M059J (cell line): ENCODE results near the gene UNC13B. TPM values are rescaled to one million over a fixed set of nuclear protein-coding genes. Genes with fewer than 3 reads are reported as not detected.

Experiments
- DNase-seq: peaks from one replicate; pipeline ENCODE4 v3.0.0-alpha.2; 2012; ENCODE audit warnings: low read depth
- total RNA-seq: library from RNA; depleted of rRNA; stranded (reverse); fragments of >200 nt; shearing (Covaris generic); gene quantifications from 2 replicates; pipeline ENCODE4 v1.2.3, GENCODE V29; 2014

Gene UNC13B
- total RNA-seq, 1 experiment from 2014 or later = 16.1 TPM

DNA sequence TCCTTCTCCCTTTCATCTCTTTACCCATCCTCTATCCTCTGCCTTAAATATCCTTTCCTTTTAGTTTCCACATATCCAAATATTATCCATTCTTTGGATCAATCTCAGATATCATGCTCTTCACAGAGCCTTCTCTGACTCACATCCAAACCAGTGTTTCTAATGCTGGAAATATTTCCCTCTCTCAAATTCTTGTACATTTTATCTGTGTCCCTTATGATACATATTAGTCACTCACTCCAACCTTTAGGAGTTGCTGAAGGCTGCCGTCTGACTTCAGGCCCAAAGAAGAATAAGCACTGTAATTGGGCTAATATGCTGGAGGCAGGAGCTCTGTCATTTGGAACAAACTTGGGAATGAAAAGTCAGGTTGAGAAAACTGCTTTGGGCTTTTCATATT, 171.7 kb downstream of the UNC13B start:
- peak; percentile 50 for DNase-seq

DNA sequence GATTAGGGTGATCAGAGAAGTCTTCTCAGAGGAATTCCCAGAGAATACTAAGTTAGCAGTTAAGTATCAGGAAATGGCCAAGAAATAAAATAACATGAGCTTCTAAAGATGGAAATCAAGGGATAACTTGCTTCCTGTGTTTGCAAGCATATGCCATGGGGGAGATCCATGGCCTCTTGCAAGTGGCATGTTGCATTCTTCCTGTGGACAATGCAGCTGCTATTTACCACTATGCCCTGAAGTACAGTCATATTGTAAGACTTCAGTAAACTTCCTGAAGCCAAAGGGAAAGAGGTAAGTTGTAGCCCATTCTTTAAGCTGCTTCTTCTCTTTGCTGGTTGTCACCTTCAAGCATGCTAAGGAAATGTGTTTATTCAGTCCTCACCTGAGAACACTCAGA, 173.4 kb downstream of the UNC13B start:
- DNase-seq = peak; percentile 23

DNA sequence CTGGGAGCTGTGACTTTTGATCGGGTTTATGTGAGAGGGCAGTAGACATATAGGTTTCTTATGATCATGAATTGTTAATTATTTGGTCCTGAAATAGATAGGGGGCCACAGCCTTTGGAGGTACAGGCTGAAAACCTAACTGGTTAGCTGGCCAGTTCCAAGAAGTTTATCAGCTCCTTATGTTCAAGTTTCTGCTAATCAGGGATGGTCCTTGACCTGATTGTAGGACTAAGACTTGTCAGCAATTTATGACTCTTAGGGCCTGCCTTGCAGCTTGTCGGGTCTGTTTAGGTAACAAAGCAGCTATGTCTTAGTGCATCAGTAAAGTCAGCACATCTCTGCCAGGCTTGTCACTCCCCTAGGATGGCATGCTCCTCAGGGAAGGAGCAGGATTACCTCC, 176.3 kb downstream of the UNC13B start:
- DNase-seq = no peak

DNA sequence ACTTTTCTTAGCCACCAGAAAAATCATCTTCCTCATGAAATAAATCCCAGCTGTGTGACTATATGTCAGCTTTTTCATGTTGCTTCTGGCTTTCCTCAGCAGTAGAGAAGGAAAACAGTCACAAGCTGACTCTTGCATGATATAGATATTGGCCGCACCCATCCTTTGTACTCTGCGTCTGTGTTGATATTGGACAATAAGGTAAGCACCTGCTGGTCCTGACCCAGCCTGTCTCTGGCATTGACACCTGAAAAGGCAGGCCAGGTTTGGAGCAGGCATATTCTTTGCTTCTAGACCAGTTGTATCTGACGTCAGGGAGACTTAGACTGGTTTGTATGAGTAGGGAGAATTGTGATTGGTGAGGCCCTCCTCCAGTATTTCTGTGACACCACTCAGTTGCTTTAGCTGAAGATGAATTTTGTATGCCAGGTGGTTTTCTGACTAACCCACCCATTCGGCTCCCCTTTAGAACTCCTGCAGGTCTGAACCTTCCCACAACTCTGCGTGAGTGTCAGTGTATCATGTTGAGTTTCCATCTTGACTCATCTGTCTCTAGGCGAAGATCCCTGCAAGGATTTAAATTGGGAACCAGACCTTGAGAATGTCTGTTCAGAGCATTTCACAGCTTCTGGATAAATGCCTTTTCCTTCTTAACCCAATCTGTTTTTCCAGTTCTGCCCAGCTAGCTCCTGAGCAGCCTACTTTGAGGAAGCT, 176.9 kb downstream of the UNC13B start:
- DNase-seq = no peak

DNA sequence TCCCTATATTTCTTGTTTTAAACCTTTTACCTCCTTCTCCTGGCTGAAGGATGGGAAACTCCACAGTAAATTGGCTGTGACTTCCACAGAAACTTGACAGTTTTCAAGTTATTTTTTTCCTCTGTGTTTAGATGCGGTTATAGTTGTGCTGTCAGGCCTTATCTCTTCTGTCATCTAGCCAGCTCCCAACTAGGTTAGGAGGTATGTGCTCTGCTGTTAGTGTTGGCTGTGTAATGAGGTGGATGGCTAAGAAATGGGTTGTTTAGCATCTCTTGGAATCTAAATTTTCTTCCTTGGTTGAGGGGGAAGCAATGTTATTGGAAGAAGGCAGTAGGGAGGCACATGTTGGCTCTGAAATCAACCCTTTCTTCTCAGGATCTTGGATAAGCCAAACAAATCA, 178.2 kb downstream of the UNC13B start:
- DNase-seq = peak; percentile 81

DNA sequence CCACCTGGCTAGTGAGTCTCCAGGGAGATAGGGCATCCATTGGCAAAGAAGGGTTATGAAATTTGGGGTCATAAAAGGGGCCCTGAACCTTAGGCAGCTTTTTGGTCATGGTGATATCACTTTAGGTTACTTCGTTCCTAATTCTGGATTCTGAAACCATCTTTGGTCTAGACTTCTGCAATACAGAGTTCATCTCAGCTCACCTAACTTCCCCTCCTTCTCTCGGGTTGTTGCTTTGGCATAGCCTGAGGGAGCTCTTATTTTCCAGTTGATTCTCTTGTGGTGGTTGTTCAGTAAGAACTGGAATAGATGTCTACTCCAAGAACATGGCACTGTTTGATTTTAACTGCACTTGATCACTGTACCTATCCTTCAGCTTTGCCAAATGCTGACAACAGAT, 179.2 kb downstream of the UNC13B start:
- DNase-seq = no peak

DNA sequence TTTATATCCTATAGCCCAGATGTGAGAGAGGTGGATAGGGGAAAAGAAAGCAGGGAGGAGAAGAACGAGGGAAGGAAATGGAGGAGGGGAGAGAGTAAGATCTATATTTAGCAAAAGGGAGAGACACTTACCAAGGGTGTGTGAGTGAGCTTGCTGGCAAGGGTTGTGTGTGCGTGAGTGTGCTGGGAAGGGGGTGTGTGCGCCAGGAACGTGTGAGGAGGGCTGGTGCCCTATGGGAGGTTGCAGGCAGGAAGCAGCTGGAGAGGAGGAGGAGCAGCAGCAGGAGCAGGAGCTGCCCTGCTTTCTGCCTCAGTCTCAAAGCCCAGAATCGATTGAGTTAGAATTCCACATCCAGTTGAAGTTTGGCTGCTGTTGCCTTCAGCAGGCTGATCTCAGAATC, 179.8 kb downstream of the UNC13B start:
- DNase-seq = no peak

DNA sequence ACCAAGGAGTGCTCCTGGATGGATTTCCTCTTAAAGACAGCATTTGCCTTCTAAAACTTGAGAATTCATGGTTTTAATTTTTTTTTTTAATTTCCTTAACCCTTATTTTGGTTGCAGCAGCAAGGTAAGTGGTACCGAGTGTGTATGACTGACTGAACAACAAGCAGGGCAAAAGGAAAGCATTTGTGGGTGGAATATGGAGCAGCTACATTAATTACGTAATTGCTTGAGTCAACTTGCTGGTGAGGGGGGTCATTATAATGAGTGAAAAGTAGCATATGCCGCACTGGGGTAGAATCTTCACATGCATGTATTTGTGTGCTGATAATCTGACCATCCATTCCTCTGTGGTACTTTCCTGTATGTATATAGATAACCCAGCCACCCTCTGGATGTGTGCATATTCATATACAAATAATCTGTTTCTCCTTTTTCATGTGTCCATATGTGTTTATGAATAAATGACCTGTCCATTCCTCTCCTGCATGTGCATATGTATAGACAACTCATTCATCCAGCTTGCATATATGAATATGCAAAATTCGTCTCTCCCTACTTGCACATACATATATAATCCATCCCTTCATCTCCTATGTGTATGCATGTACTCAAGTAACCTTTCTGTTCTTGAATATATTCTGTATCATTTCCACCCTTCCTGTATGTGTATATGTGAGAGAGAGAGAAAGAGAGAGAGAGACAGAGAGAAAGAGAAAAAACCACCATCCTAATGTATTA, 180.6 kb downstream of the UNC13B start:
- DNase-seq = no peak

DNA sequence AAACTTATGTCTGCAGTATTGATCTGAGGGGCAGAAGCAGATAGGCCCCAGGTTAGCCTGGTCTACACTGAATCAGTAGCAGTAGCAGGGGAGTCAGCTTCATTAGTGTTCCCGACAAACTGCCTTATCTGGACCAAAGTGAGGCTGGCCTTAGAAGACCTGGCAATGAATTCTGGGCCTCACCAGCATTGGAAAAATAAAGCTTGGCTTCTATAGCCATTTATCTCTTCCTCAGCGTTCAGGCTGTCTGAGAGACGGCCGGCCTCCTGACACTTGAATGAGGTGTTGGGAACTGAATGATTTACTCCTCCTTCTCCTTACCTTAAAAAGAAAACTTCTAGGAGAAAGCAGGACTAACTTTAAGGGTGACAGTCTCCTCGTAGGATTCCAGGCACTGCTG, 186.3 kb downstream of the UNC13B start:
- DNase-seq = no peak

DNA sequence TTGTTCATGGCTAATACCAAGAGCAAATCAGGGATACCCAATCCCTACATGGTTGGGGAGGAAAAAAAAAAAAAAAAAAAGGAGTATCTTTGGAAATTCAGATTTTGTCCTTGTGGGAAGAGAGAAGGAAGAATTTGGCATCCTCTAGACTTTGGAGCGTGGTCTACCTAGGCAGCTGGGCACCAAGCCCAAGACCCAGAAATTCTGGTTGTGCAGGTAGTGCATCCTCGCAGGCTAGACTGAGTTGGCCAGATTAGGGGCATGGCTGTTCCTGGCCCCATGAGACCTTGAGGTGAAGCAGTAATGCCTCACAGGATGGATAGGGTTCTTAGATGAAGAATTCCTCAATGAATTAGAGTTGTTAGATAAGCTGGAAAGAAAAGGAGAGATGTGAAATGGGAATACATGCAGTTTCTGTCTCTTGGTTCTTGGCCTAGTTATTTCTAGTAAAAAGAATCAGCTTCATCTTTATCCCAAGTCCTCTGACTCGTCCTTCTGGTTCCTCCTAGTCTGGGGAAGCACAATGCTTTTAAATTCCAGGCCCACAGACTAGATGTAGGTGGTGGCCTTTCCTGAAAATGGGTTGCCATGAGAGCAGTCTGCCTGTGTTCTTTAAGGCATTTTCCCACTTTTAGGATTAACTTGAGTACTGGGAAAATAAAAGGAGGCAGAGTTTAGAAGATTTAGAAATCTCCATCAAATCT, 187.6 kb downstream of the UNC13B start:
- peak; percentile 38 for DNase-seq

DNA sequence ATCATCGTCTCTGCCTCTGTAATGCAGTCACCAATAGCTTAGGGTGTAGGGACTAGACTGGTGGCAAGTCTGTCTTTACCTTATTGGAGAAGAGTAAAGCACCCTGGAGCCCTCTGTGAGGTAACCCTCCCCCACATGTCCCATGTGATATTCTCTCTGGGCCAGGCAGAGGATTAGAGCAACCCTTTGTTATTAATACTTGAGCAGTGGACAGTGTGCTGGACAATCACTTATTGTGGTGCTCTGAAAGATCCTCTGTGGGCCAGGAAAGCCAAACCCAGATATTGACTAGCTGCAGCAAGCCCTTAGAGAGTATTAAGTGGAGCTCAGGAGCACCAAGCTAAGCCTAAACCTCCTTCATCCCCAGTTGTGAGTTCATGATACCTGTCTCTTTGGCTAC, 188.4 kb downstream of the UNC13B start:
- DNase-seq = no peak

DNA sequence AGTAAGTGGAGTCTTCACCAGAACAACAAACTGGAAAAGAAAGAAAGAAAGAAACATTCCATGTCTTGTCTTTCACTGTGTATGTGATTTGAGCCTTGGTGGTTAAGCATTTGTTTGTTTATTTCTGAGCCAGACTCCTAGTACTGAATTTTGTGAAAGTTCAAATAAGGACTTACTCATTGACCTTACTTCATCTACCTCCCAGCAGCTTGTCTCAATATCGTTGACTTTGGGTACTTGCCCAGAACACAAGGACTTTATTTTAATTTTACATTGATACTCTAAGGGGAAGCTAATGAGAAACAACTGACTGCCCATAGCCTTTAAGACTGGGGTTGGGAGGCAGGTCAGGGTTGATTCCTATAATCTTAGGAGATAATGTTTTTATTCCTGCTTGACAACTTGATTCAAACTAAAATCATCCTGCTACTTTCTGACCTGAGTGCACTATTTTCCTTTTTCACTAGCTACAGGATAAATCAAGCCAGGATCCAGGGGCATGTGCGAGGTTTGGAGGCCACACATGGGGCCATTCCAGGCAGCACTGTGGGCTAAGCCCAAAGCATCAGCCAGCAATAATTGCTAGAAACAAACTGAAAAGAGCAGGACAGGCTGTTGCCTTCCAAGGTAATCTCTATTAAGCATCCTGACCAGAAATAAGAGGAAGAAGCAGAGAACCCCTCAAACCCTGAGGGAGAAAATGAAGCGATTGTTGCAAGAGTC, 189.2 kb downstream of the UNC13B start:
- peak; percentile 79 for DNase-seq

DNA sequence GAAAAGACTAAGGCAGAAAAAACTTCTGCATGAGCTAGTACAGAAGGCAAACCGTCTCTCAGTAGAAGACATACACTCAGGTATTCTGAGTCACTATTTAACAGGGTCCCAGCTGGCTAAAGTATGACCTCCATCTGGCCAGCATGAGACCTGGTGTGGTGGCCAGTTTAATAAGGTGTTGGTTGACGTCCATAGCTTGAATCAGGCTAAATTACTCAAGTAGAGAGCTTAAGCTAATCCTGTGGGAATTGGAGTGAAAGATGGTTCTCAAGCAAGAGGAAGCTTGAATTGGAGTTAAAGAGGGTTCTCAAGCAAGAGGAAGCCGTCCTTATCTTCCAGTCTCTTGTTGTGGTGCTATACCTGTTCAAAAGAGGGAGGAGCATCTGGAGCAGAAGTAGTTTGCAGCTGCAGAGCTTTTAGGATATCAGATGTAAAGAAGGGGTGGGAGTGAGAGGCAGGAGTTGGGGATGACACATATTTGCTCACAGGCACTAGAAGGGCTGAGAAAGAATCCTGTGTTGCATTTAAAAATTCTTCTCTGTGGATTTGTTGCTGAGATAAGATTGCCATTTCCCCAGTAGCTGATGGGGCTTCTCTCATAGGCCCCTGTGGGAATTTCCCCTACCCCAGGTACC, 192.0 kb downstream of the UNC13B start:
- no peak for DNase-seq

DNA sequence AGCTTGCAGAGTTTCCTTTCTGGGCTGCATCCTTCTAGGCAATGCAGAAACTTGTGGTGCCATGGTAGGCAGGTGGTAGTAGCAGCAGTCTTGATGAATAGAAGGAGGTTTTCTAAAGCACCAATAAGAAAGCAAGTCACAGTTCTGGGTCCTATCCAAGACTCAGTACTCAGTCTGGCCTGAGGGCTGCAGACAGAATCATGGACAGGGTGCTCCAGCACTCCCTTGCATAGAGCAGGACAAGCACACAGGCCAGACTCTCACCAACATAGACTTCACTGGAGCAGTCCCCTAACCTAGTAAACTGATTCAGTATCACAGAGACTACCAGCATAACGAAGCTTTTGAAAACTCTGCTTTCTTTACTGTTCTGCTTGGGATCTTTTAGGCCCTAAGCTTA, 194.1 kb downstream of the UNC13B start:
- DNase-seq = no peak

DNA sequence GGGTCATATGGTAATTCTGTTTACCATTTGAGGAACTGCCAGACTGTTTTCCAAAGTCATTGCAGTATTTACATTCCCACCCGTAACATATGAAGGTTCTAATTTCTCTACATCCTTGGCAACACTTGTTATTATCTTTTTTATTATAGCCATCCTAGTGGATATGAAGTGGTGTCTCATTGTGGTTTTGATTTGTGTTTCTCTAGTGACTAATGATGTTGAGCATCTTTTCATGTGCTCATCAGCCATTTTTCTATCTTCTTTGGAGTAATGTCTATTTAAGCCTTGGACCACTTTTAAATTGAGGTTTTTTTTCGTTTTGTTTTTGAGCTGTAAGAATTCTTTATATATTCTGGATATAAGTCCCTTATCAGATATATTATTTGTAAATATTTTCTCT, 195.3 kb downstream of the UNC13B start:
- DNase-seq = no peak

DNA sequence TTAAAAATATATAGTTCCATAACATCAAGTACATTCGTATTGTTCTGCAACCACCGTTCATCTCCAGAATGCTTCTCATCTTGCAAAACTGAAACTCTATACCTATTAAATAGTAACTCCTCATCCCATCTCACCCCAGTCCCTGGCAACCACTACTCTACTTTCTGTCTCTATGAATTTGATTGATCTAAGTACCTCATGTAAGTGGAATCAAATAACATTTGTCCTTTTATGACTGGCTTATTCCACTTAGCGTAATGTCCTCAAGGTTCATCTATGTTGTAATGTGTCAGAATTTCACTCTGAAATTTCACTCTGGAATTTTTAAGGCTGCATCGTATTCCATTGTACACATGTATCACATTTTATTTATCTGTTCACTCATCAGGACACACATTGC, 196.0 kb downstream of the UNC13B start:
- DNase-seq = no peak

DNA sequence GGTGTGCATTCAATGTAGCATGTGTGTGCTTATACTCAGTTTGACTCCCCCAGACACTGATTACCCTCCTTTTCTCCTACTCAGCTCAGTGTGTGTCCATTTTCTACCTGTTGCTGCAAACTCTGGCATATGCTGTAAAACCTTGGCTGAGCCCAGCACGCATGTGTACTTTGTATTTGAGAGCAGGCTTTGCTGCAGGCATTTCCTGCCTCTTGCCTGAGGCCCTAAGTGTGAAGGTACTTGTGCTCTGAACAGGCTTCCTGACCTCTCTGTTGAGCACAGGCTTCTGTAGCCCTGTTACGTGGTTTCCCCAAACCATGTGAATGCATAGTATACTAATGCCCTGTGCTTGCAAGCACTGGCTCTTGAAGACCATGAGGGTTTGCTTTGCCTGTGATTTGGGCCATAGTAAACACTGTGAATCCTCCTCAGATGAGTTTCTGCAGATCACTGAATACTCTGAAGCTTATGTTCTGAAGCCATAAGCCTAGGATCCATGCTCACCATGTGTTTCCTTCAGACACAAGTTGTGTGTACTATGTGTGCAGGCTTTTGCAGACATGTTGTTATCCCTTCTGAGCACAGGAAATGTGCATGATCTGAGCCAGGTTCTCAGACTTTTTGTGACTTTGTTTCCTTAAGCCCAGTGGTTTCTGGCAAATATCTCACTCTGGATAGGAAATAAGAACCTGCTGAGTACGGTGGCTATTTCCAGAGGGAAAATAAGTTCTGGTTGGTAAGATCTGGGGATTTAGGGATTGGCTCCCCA, 203.2 kb downstream of the UNC13B start:
- DNase-seq = no peak

DNA sequence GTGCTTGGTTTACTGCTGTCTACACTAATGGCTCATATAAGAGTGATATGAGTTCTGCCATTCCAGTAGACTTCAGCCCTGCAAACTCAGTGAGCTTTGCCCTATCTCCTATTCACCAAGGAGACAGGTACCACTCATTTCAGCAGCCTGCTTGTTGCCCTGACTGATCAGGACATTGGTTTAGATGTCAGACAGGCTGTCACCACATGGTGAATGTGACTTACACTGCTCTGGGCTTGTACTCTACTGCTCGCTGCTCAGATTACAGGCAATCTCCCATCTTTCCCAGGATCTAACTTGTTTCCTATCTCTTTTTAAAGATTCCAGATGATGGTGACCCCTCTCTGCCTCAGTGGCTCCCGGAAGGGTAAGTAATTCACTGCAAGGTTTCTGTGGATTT, 204.8 kb downstream of the UNC13B start:
- DNase-seq = no peak

DNA sequence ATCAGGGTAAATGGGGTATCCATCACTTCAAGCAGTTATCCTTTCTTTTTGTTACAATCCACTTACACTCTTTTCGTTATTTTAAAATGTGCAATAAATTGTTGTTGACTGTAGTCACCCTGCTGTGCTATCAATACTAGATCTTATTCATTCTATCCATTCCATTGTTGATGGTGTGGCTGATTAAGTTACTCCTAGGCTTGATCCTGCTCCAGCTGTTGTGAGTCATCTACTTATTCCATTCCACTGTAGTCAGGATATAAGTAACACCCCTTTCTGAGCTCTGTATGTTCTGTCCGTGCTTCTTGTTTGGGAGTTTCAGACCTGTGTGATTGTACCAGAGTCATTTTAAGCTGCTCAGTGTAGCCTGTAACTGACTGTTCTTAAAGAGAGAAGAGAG, 205.6 kb downstream of the UNC13B start:
- peak; percentile 93 for DNase-seq

DNA sequence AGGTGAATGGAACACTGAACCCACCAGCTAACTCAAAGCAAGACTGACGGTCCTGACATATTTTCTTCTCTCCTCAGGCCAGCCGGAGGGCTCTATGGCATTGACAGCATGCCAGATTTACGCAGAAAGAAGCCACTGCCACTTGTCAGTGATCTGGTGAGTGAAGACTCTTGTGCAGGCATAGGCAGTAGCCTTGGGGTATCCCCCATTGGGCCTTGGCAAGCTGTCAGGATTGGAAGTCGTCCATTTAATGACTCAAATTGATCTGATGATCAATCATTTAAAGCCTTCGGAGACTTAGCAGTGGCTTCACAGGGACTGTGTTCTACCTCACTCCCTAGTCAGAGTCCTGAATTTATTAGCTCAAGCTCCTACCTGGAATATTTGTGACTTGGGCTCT, 208.4 kb downstream of the UNC13B start:
- DNase-seq = no peak

DNA sequence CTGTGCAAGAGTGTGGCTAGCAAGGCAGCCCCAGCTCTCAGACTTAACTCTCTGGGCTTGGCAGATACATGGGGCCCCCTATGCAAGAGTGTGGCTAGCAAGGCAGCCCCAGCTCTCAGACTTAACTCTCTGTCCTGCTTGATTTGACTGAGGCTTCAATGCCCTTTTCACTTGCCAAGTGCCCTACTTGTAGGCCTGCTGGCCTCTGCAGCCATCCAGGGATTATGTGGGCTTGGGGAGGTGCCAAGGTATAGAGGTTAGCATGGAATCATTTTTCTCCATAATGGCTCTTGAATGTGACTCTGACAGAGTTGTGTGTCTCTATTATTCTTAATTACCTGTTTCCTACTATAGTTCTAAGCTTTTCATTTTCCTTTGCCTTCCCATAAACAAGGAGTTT, 212.6 kb downstream of the UNC13B start:
- peak; percentile 14 for DNase-seq
